C4-2B (cell line): ENCODE results near the gene CHI3L1.

ENCODE experiments used
- H3K27ac ChIP-seq: fragments of 450-650 bp; 2 replicates; pipeline ENCODE4 v1.5.1; 2017
- CTCF ChIP-seq: fragments of 450-650 bp; conservative IDR thresholded peaks from 2 replicates; pipeline ENCODE4 v1.5.1; 2017; ENCODE audit warnings: mild to moderate bottlenecking
- ZFX ChIP-seq: fragments of 450-650 bp; IDR thresholded peaks from 2 replicates; pipeline ENCODE4 v1.6.1; 2017

CHI3L1 gene

DNA sequence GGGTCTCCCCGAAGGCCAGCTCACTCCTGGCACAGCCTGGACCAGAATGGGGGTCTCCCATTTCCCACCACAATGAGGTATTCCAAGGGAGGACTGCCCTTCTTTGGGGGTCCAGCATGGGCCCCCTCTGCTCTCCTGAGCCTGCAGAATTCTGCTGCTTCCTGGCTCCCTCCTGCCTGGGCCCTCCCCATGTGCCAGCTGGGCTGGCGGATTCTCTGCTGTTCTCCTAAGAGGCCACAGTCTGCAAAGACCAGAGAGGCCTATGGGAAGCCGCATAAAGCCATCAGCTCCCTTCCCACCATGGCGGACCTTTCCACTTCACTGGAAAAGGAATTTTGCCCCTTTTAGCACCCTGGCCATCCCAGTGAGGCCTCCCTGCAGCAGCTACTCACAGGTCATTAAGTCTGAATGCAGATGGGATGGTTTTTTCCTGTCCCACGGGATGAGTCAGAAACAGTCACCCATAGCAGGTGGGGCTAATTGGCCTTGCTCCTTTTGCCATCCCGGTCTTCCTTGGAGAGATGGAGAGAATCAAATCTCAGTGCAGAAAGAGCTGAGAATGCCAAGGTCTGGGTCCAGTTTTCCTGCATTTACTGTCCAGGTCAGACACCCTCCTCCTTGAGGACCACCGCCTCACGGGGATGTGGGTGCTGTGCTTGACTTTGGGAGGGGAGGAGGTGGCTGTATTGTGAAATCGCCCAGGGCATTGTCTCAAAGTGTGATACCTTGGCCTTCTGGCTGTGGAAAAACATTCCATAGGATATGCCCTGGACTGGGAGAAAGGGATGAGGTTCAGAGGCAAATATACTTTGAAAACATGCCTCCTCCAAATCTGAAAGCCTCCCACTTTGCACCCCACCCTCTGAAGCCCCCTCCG lies 34.1 kb downstream of the CHI3L1 start:
- peak overlapping the region; percentile 51 for H3K27ac ChIP-seq
- TF ChIP-seq ZFX: no peak
- TF ChIP-seq CTCF: no peak

- TF ChIP-seq ZFX: no peak
- no peak for TF ChIP-seq CTCF
- H3K27ac ChIP-seq: no peak overlapping the region
Measured at GRCh38 chr1:203151362-203152157, 34.9 kb downstream of the CHI3L1 start.

- H3K27ac ChIP-seq: no peak overlapping the region
- TF ChIP-seq ZFX: no peak
- no peak for TF ChIP-seq CTCF
Measured at GRCh38 chr1:203150511-203151297, 35.8 kb downstream of the CHI3L1 start.

DNA sequence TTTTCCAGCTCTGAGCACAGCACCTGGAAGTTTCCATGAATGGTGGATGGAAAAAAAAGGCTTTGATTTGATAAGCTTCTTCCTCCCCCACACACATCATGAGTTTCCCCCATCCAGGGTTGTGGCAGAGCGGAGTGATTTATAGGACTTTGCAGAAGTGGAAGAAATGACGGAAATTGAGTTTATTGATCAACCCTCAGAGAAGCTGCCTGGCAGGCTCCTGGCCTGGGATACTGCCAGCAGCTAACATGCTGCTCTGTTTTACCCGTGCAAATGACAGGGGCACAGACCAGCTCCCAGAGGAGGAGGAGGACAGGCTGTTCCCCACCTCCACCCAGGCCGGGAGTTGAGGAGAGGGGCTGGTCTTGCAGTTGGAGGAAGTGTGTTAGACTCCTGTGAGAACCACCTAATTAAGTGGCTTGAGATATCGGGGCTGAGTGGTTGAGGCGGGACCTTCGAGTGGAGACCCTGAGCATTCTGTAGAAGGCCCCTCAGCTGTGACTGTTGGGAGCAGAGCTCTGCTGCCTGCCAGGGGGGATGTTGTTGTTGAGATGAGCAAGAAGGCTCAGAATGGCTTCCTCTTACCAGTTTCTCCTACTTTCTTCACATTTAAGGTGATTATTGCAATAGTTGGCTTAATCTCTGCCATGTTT lies 37.2 kb downstream of the CHI3L1 start:
- H3K27ac ChIP-seq: no peak overlapping the region
- TF ChIP-seq CTCF: no peak
- no peak for TF ChIP-seq ZFX

DNA sequence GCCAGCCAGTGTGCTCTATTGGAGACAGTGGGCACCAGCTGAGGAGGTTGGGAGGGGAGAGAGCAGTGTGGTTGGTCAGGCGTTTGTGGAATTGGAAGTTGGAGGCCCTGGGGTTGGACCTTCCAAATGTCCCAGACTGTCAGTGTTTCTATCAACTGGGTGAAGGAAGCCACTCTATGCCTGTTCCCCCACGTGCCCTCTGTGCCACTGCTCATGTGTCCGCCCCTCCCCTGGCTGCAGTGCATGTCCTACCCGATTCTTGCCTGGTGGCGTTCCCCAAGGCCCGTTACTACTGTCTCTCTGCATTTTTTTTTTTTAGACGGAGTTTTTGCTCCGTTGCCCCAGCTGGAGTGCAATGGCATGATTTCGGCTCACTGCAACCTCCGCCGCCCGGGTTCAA lies 37.9 kb downstream of the CHI3L1 start:
- no peak for TF ChIP-seq CTCF
- no peak for TF ChIP-seq ZFX
- H3K27ac ChIP-seq: no peak overlapping the region

DNA sequence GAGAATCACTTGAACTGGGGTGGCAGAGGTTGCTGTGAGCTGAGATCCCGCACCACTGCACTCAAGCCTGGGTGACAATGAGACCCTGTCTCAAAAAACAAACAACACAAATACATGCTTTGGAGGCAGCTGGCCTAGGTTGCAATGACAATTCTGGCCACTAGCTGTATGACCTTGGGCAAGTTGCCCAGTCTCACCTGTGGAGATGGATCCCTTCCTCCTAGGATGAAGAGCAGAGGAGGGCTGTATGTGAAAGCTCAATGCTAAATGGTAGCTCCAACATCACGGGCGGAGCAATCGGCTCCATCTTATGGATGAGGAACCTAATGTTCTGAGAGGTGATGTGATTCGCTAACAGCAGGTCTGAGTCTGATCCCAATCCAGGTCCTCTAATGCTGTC lies 38.4 kb downstream of the CHI3L1 start:
- TF ChIP-seq CTCF (peak; percentile 83), ZFX (no peak)
- H3K27ac ChIP-seq: no peak overlapping the region
